ELR (cell line): ENCODE measurements around the gene GDF10.

Experiments
- DNase-seq: peaks from one replicate; pipeline ENCODE4 v3.0.0-alpha.2; 2015; ENCODE audit warnings: low read depth

The GDF10 gene

GRCh38 chr10:47334466-47335295 lies 34.7 kb downstream of the GDF10 start:
- no peak for DNase-seq

GRCh38 chr10:47335906-47336305 lies 35.9 kb downstream of the GDF10 start:
- no peak for DNase-seq

- peak; percentile 62 for DNase-seq
Measured at GRCh38 chr10:47336387-47337134, 36.6 kb downstream of the GDF10 start.

GRCh38 chr10:47337310-47337709 lies 37.3 kb downstream of the GDF10 start:
- no peak for DNase-seq

GRCh38 chr10:47339186-47339735 lies 39.3 kb downstream of the GDF10 start:
- DNase-seq: no peak

- no peak for DNase-seq
Measured at GRCh38 chr10:47339759-47340607, 40.0 kb downstream of the GDF10 start.

- DNase-seq: peak; percentile 62
Measured at GRCh38 chr10:47340608-47341170, 40.7 kb downstream of the GDF10 start.

- no peak for DNase-seq
Measured at GRCh38 chr10:47344996-47345870, 45.2 kb downstream of the GDF10 start.

GRCh38 chr10:47346581-47347302 lies 46.7 kb downstream of the GDF10 start:
- DNase-seq: no peak

- no peak for DNase-seq
Measured at GRCh38 chr10:47347303-47347675, 47.3 kb downstream of the GDF10 start.

GRCh38 chr10:47348138-47348651 lies 48.2 kb downstream of the GDF10 start, which contains the start of gene RBP3:
RBP3 (plus strand) TSS chr10:47348363; CDS start chr10:47348485, 122 bp downstream.
- DNase-seq: no peak

GRCh38 chr10:47348661-47349470 lies 48.9 kb downstream of the GDF10 start:
- DNase-seq: no peak

GRCh38 chr10:47349516-47349915 lies 49.5 kb downstream of the GDF10 start:
- no peak for DNase-seq

- DNase-seq: no peak
Measured at GRCh38 chr10:47349941-47350371, 50.0 kb downstream of the GDF10 start.

- DNase-seq: no peak
Measured at GRCh38 chr10:47350671-47351640, 51.0 kb downstream of the GDF10 start.

- DNase-seq: no peak
Measured at GRCh38 chr10:47351899-47352815, 52.2 kb downstream of the GDF10 start.
